ENCODE results near the gene EIF2AK3. TPM values are rescaled to one million over a fixed set of nuclear protein-coding genes. Genes with fewer than 3 reads are reported as not detected.

Gene EIF2AK3
- total RNA-seq, 2 donors from 2014 or later, result 21.4 to 39.1 TPM

GRCh38 chr2:88668862-88669261 is 41.6 kb upstream of the EIF2AK3 start:
- Histone ChIP-seq H3K4me3 (no peak overlapping the region), H3K4me1 (replicated peaks) (no peaks in the 10 kb centered on the region), H3K36me3 (no peaks in the 10 kb centered on the region), H3K27me3 (replicated peaks; ENCODE audit: insufficient read depth) (no peaks in the 10 kb centered on the region), H3K27ac (no peak overlapping the region), H3K9me3 (no peaks in the 10 kb centered on the region)
- no peak for DNase-seq (ENCODE audit: low spot score)
- TF ChIP-seq, protein P1, sequence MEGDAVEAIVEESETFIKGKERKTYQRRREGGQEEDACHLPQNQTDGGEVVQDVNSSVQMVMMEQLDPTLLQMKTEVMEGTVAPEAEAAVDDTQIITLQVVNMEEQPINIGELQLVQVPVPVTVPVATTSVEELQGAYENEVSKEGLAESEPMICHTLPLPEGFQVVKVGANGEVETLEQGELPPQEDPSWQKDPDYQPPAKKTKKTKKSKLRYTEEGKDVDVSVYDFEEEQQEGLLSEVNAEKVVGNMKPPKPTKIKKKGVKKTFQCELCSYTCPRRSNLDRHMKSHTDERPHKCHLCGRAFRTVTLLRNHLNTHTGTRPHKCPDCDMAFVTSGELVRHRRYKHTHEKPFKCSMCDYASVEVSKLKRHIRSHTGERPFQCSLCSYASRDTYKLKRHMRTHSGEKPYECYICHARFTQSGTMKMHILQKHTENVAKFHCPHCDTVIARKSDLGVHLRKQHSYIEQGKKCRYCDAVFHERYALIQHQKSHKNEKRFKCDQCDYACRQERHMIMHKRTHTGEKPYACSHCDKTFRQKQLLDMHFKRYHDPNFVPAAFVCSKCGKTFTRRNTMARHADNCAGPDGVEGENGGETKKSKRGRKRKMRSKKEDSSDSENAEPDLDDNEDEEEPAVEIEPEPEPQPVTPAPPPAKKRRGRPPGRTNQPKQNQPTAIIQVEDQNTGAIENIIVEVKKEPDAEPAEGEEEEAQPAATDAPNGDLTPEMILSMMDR (IDR thresholded peaks at IDR 0.05), result no peak
- TF ChIP-seq POLR2A (IDR thresholded peaks at IDR 0.05) (no peak), POLR2AphosphoS5 (IDR thresholded peaks at IDR 0.05) (no peak)
- WGBS, result 80% methylated on average over 2 of the region's 2 CpGs
- intact Hi-C loops (cut with DNase I), result loop anchor here (2.0 kb wide), 1 partner anchor 76 kb away; no protein-coding TSS in a partner anchor

GRCh38 chr2:88667219-88667618 is 40.0 kb upstream of the EIF2AK3 start:
- no peak overlapping the region for H3K4me3 ChIP-seq
- intact Hi-C loops (cut with DNase I), result no loop called here
- TF ChIP-seq POLR2A (IDR thresholded peaks at IDR 0.05), result no peak
- TF ChIP-seq POLR2AphosphoS5 (IDR thresholded peaks at IDR 0.05), result no peak
- TF ChIP-seq, protein P1 (IDR thresholded peaks at IDR 0.05), result no peak
- 85% methylated on average over 2 of the region's 2 CpGs for WGBS
- no peaks in the 10 kb centered on the region for H3K36me3 ChIP-seq
- H3K27me3 ChIP-seq (replicated peaks; ENCODE audit: insufficient read depth), result no peaks in the 10 kb centered on the region
- H3K9me3 ChIP-seq, result no peaks in the 10 kb centered on the region
- DNase-seq (ENCODE audit: low spot score), result no peak
- H3K4me1 ChIP-seq (replicated peaks), result no peaks in the 10 kb centered on the region
- no peak overlapping the region for H3K27ac ChIP-seq

GRCh38 chr2:88666576-88666975 is 39.3 kb upstream of the EIF2AK3 start:
- Histone ChIP-seq H3K9me3 (no peaks in the 10 kb centered on the region), H3K36me3 (no peaks in the 10 kb centered on the region), H3K27me3 (replicated peaks; ENCODE audit: insufficient read depth) (no peaks in the 10 kb centered on the region), H3K4me1 (replicated peaks) (no peaks in the 10 kb centered on the region), H3K4me3 (no peak overlapping the region), H3K27ac (no peak overlapping the region)
- peak; percentile 6 for DNase-seq (ENCODE audit: low spot score)
- 76% methylated on average over 4 of the region's 4 CpGs for WGBS
- intact Hi-C loops (cut with DNase I), result no loop called here
- no peak for TF ChIP-seq POLR2A (IDR thresholded peaks at IDR 0.05)
- no peak for TF ChIP-seq POLR2AphosphoS5 (IDR thresholded peaks at IDR 0.05)
- TF ChIP-seq, protein P1 (IDR thresholded peaks at IDR 0.05), result no peak

DNA sequence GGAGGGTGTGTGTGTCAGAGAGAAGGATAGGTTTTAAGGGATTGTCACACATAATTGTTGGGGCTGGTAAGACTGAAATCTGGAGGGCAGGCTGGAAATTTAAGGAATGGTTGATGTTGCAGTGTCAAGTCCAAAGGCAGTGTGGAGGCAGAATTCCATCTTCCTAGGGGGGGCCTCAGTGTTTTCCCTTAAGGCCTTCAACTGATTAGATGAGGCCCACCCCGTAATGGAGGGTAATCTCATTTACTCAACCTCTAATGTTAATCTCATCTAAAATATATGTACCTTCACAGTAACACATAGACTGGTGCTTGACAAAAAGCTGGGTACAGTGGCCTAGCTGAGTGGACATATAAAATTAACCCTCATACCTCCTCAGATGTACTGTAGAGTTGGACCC is 33.4 kb upstream of the EIF2AK3 start:
- Histone ChIP-seq H3K9me3 (no peaks in the 10 kb centered on the region), H3K27ac (no peak overlapping the region), H3K36me3 (no peaks in the 10 kb centered on the region), H3K4me3 (no peak overlapping the region), H3K27me3 (replicated peaks; ENCODE audit: insufficient read depth) (no peaks in the 10 kb centered on the region), H3K4me1 (replicated peaks) (no peaks in the 10 kb centered on the region)
- intact Hi-C loops (cut with DNase I), result no loop called here
- no peak for DNase-seq (ENCODE audit: low spot score)
- TF ChIP-seq POLR2A (IDR thresholded peaks at IDR 0.05) (no peak), POLR2AphosphoS5 (IDR thresholded peaks at IDR 0.05) (no peak)
- TF ChIP-seq, protein P1 (IDR thresholded peaks at IDR 0.05), result no peak
- 96% methylated on average over 1 of the region's 1 CpG for WGBS

DNA sequence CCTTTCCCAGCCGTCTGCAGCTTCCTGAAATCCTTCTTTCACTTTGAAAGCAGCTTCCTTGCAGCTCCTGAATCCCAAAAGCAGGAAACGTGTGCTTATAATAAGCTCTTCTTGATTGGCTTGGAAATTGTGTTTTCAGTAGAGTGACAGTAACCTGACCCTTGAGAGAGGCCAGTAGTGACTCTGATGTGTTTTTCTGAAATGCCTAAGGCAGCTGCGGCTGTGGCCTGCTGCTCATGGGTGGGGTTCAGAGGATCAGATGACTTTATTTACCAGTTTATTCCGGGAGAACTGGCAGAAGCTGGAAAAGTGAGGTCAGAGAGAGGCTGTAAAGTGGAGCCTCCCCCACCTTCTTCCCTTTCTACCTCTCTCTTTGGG is 32.3 kb upstream of the EIF2AK3 start:
- peak overlapping the region; percentile 37 to 55 for H3K27ac ChIP-seq
- 29% methylated on average over 4 of the region's 4 CpGs for WGBS
- no peaks in the 10 kb centered on the region for H3K9me3 ChIP-seq
- no peaks in the 10 kb centered on the region for H3K36me3 ChIP-seq
- intact Hi-C loops (cut with DNase I), result no loop called here
- no peak overlapping the region for H3K4me3 ChIP-seq
- TF ChIP-seq POLR2A (IDR thresholded peaks at IDR 0.05) (no peak), POLR2AphosphoS5 (IDR thresholded peaks at IDR 0.05) (peak; percentile 32)
- TF ChIP-seq, protein P1 (IDR thresholded peaks at IDR 0.05), result no peak
- no peaks in the 10 kb centered on the region for H3K27me3 ChIP-seq (replicated peaks; ENCODE audit: insufficient read depth)
- peak; percentile 10 for DNase-seq (ENCODE audit: low spot score)
- no peaks in the 10 kb centered on the region for H3K4me1 ChIP-seq (replicated peaks)
